Activated T-cell treated with anti-CD3 and anti-CD28 coated beads, Interleukin-2, amount 50 U/mL, for 1 hour (primary cell): Measurements from ENCODE around the gene C11orf58.

Experiments used
- DNase-seq: peaks from one replicate; pipeline ENCODE4 v3.0.0-alpha.2; 2020

C11orf58 gene

GRCh38 chr11:16738193-16738946 lies at the start of gene C11orf58:
C11orf58 (plus strand) TSS chr11:16738647; CDS start chr11:16738779, 132 bp downstream.
- DNase-seq, result peak; percentile 93

- no peak for DNase-seq
These were observed 48.4 kb upstream of the C11orf58 start for GRCh38 chr11:16690086-16690485.

GRCh38 chr11:16703795-16704194 lies 34.7 kb upstream of the C11orf58 start:
- no peak for DNase-seq

GRCh38 chr11:16713594-16713993 lies 24.9 kb upstream of the C11orf58 start:
- no peak for DNase-seq

- DNase-seq, result no peak
These were observed 15.7 kb upstream of the C11orf58 start for GRCh38 chr11:16722581-16723344.

GRCh38 chr11:16727806-16728205 lies 10.6 kb upstream of the C11orf58 start:
- DNase-seq, result no peak

- peak; percentile 30 for DNase-seq
These were observed 642 bp upstream of the C11orf58 start for GRCh38 chr11:16737818-16738192.

GRCh38 chr11:16738947-16739815 lies 734 bp downstream of the C11orf58 start:
- no peak for DNase-seq

- DNase-seq, result no peak
These were observed 3.0 kb downstream of the C11orf58 start for GRCh38 chr11:16741473-16741872.

- DNase-seq, result no peak
These were observed 5.0 kb downstream of the C11orf58 start for GRCh38 chr11:16743478-16743877.

GRCh38 chr11:16744128-16744725 lies 5.8 kb downstream of the C11orf58 start:
- no peak for DNase-seq

GRCh38 chr11:16745950-16746605 lies 7.6 kb downstream of the C11orf58 start:
- no peak for DNase-seq

GRCh38 chr11:16749092-16749491 lies 10.6 kb downstream of the C11orf58 start:
- DNase-seq, result no peak

- no peak for DNase-seq
These were observed 11.2 kb downstream of the C11orf58 start for GRCh38 chr11:16749666-16750065.

GRCh38 chr11:16750417-16750816 lies 12.0 kb downstream of the C11orf58 start:
- no peak for DNase-seq

- DNase-seq, result no peak
These were observed 20.1 kb downstream of the C11orf58 start for GRCh38 chr11:16758382-16759024.

GRCh38 chr11:16759857-16760508 lies 21.5 kb downstream of the C11orf58 start:
- DNase-seq, result no peak

GRCh38 chr11:16763746-16764145 lies 25.3 kb downstream of the C11orf58 start:
- no peak for DNase-seq

- DNase-seq, result no peak
These were observed 26.4 kb downstream of the C11orf58 start for GRCh38 chr11:16764888-16765287.

GRCh38 chr11:16767137-16767536 lies 28.7 kb downstream of the C11orf58 start:
- DNase-seq, result no peak

- no peak for DNase-seq
These were observed 29.5 kb downstream of the C11orf58 start for GRCh38 chr11:16767957-16768356.
